GM12873 (cell line): Measurements from ENCODE around the gene RWDD1.

ENCODE experiments used
- CTCF ChIP-seq: IDR thresholded peaks from 2 replicates; pipeline ENCODE4 v1.5.1; 2012; ENCODE audit warnings: low read depth, mild to moderate bottlenecking, moderate library complexity, low read length, control low read depth; ENCODE audit not compliant: insufficient read depth; ENCODE audit errors: missing control alignments

RWDD1 gene

GRCh38 chr6:116531675-116532570, 39.4 kb upstream of the RWDD1 start:
- TF ChIP-seq CTCF: peak; percentile 82

- no peak for TF ChIP-seq CTCF
Observed at GRCh38 chr6:116533233-116533957, 37.9 kb upstream of the RWDD1 start.

GRCh38 chr6:116535109-116535508, 36.2 kb upstream of the RWDD1 start:
- no peak for TF ChIP-seq CTCF

- TF ChIP-seq CTCF: peak; percentile 63
Observed at GRCh38 chr6:116536216-116536621, 35.1 kb upstream of the RWDD1 start.

GRCh38 chr6:116542426-116542825, 28.9 kb upstream of the RWDD1 start:
- no peak for TF ChIP-seq CTCF

GRCh38 chr6:116543149-116543548, 28.2 kb upstream of the RWDD1 start:
- no peak for TF ChIP-seq CTCF

- TF ChIP-seq CTCF: no peak
Observed at GRCh38 chr6:116545651-116546050, 25.7 kb upstream of the RWDD1 start, which contains the start of gene TRAPPC3L. Gene TRAPPC3L, minus strand, starts transcription at chr6:116545684. Its CDS starts 170 bp downstream, at chr6:116545514.
